ENCODE measurements around the gene MYORG. TPM values are rescaled to one million over a fixed set of nuclear protein-coding genes. Genes with fewer than 3 reads are reported as not detected.
"Not testable (repeated sequence)": the region's sequence is repeated elsewhere in the genome, so short reads cannot be mapped to it uniquely, and the experiment has no call there.

Gene MYORG
- total RNA-seq, 2 experiments from 2014 or later: 1.9 to 2.9 TPM

GRCh38 chr9:34363619-34364351 is 12.9 kb downstream of the MYORG start:
- DNase-seq: no peak
- H3K9me3 Mint-ChIP-seq: no peaks in the 10 kb centered on the region
- H3K36me3 Mint-ChIP-seq: peaks cover 1% of the 10 kb centered on the region
- H3K4me3 Mint-ChIP-seq: no peak overlapping the region
- peaks cover 4% of the 10 kb centered on the region for H3K4me1 Mint-ChIP-seq (ENCODE audit: low read depth)
- intact Hi-C loops (cut with micrococcal nuclease): no loop called here
- H3K27ac Mint-ChIP-seq: no peak overlapping the region
- H3K27me3 Mint-ChIP-seq: no peaks in the 10 kb centered on the region
- CTCF ChIA-PET: no interaction called here
- POLR2A ChIA-PET: no interaction called here

- POLR2A ChIA-PET: no interaction called here
- no peak for DNase-seq
- H3K27ac Mint-ChIP-seq: no peak overlapping the region
- H3K36me3 Mint-ChIP-seq: peaks cover 1% of the 10 kb centered on the region
- no peaks in the 10 kb centered on the region for H3K27me3 Mint-ChIP-seq
- CTCF ChIA-PET: no interaction called here
- intact Hi-C loops (cut with micrococcal nuclease): no loop called here
- H3K4me1 Mint-ChIP-seq (ENCODE audit: low read depth): peaks cover 4% of the 10 kb centered on the region
- H3K4me3 Mint-ChIP-seq: no peak overlapping the region
- no peaks in the 10 kb centered on the region for H3K9me3 Mint-ChIP-seq
Observed at GRCh38 chr9:34362614-34363214, 14.0 kb downstream of the MYORG start.

DNA sequence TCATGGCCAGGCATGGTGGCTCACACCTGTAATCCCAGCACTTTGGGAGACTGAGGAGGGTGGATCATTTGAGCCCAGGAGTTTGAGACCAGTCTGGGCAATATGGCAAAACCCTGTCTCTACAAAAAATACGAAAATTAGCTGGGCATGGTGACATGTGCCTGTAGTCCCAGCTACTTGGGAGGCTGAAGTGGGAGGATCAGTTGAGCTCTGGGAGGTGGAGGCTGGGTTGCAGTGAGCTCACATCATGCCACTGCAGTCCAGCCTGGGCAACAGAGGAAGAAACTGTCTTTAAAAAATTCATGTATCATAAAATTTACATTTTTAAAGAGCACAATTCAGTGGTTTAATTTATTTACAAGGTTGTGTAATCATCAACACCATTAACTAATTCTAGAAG is 23.7 kb downstream of the MYORG start:
- H3K27me3 Mint-ChIP-seq; H3K4me1 Mint-ChIP-seq (ENCODE audit: low read depth); H3K27ac Mint-ChIP-seq; POLR2A ChIA-PET; H3K4me3 Mint-ChIP-seq; CTCF ChIA-PET; intact Hi-C loops (cut with micrococcal nuclease); DNase-seq: not testable (repeated sequence)
- H3K9me3 Mint-ChIP-seq: peaks cover 20% of the 10 kb centered on the region
- H3K36me3 Mint-ChIP-seq: peaks cover 23% of the 10 kb centered on the region

DNA sequence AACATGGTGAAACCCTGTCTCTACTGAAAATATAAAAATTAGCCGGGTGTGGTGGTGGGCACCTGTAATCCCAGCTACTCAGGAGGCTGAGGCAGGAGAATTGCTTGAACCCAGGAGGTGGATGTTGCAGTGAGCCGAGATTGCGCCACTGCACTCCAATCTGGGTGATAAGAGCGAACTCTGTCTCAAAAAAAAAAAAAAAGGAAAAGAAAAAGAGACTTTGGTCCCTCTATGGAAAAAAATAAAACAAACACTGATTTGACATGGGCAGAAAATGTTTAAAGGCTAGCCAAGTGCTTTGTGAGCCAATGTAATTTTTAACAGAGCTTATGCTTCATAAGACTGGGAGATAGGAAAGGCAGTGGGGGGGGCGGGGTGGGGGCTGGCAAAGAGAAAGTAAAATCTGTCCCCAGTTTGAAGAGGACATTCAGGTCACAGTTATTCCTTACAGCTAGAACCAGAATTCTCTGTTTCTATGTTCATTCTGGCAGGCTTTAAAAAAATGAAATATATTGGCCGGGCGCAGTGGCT is 24.5 kb downstream of the MYORG start:
- intact Hi-C loops (cut with micrococcal nuclease); CTCF ChIA-PET; DNase-seq; H3K4me1 Mint-ChIP-seq (ENCODE audit: low read depth); H3K27me3 Mint-ChIP-seq; POLR2A ChIA-PET; H3K4me3 Mint-ChIP-seq; H3K27ac Mint-ChIP-seq: not testable (repeated sequence)
- H3K36me3 Mint-ChIP-seq: peaks cover 23% of the 10 kb centered on the region
- peaks cover 20% of the 10 kb centered on the region for H3K9me3 Mint-ChIP-seq

- CTCF ChIA-PET: no interaction called here
- Mint-ChIP-seq H3K4me1 (ENCODE audit: low read depth) (no peaks in the 10 kb centered on the region), H3K9me3 (no peaks in the 10 kb centered on the region), H3K27me3 (no peaks in the 10 kb centered on the region), H3K27ac (no peak overlapping the region), H3K4me3 (no peak overlapping the region), H3K36me3 (peaks cover 11% of the 10 kb centered on the region)
- DNase-seq: no peak
- POLR2A ChIA-PET: no interaction called here
- intact Hi-C loops (cut with micrococcal nuclease): no loop called here
Observed at GRCh38 chr9:34349324-34349723, 27.4 kb downstream of the MYORG start.

GRCh38 chr9:34347800-34348158 is 28.9 kb downstream of the MYORG start:
- H3K36me3 Mint-ChIP-seq: peaks cover 18% of the 10 kb centered on the region
- POLR2A ChIA-PET: no interaction called here
- H3K9me3 Mint-ChIP-seq: no peaks in the 10 kb centered on the region
- H3K4me3 Mint-ChIP-seq: no peak overlapping the region
- no peak for DNase-seq
- CTCF ChIA-PET: interaction anchor here (0.8 kb wide), 1 partner anchor 29 kb away, joined by 3 read pairs; the partner anchor contains the start of gene MYORG
- intact Hi-C loops (cut with micrococcal nuclease): no loop called here
- no peak overlapping the region for H3K27ac Mint-ChIP-seq
- H3K4me1 Mint-ChIP-seq (ENCODE audit: low read depth): no peaks in the 10 kb centered on the region
- H3K27me3 Mint-ChIP-seq: no peaks in the 10 kb centered on the region

- no peaks in the 10 kb centered on the region for H3K4me1 Mint-ChIP-seq (ENCODE audit: low read depth)
- H3K4me3 Mint-ChIP-seq: no peak overlapping the region
- no peak overlapping the region for H3K27ac Mint-ChIP-seq
- ChIA-PET CTCF (interaction anchor here (0.8 kb wide), 1 partner anchor 30 kb away, joined by 3 read pairs; the partner anchor contains the start of gene MYORG), POLR2A (no interaction called here)
- DNase-seq: no peak
- H3K27me3 Mint-ChIP-seq: no peaks in the 10 kb centered on the region
- peaks cover 20% of the 10 kb centered on the region for H3K36me3 Mint-ChIP-seq
- H3K9me3 Mint-ChIP-seq: no peaks in the 10 kb centered on the region
- intact Hi-C loops (cut with micrococcal nuclease): no loop called here
Observed at GRCh38 chr9:34346873-34347799, 29.6 kb downstream of the MYORG start.

- Mint-ChIP-seq H3K9me3 (no peaks in the 10 kb centered on the region), H3K4me1 (ENCODE audit: low read depth) (no peaks in the 10 kb centered on the region), H3K4me3 (no peak overlapping the region), H3K27me3 (no peaks in the 10 kb centered on the region), H3K27ac (no peak overlapping the region), H3K36me3 (peaks cover 34% of the 10 kb centered on the region)
- ChIA-PET POLR2A (no interaction called here), CTCF (no interaction called here)
- intact Hi-C loops (cut with micrococcal nuclease): no loop called here
- DNase-seq: no peak
Observed at GRCh38 chr9:34343605-34344004, 33.1 kb downstream of the MYORG start.

GRCh38 chr9:34343090-34343489 is 33.6 kb downstream of the MYORG start:
- intact Hi-C loops (cut with micrococcal nuclease): no loop called here
- no peak overlapping the region for H3K27ac Mint-ChIP-seq
- no peaks in the 10 kb centered on the region for H3K4me1 Mint-ChIP-seq (ENCODE audit: low read depth)
- DNase-seq: no peak
- ChIA-PET POLR2A (no interaction called here), CTCF (no interaction called here)
- H3K27me3 Mint-ChIP-seq: no peaks in the 10 kb centered on the region
- no peaks in the 10 kb centered on the region for H3K9me3 Mint-ChIP-seq
- peaks cover 34% of the 10 kb centered on the region for H3K36me3 Mint-ChIP-seq
- H3K4me3 Mint-ChIP-seq: no peak overlapping the region

GRCh38 chr9:34341659-34342295 is 34.9 kb downstream of the MYORG start:
- Mint-ChIP-seq H3K27me3 (no peaks in the 10 kb centered on the region), H3K36me3 (peaks cover 36% of the 10 kb centered on the region), H3K9me3 (no peaks in the 10 kb centered on the region), H3K27ac (no peak overlapping the region), H3K4me3 (no peak overlapping the region), H3K4me1 (ENCODE audit: low read depth) (no peaks in the 10 kb centered on the region)
- no peak for DNase-seq
- CTCF ChIA-PET: interaction anchor here (1.3 kb wide), 1 partner anchor 62 kb away, joined by 3 read pairs; no protein-coding TSS in a partner anchor
- POLR2A ChIA-PET: no interaction called here
- intact Hi-C loops (cut with micrococcal nuclease): no loop called here

- Mint-ChIP-seq H3K27me3 (no peaks in the 10 kb centered on the region), H3K36me3 (peaks cover 32% of the 10 kb centered on the region), H3K4me3 (no peak overlapping the region), H3K4me1 (ENCODE audit: low read depth) (peaks cover 16% of the 10 kb centered on the region), H3K9me3 (no peaks in the 10 kb centered on the region), H3K27ac (no peak overlapping the region)
- intact Hi-C loops (cut with micrococcal nuclease): no loop called here
- ChIA-PET CTCF (no interaction called here), POLR2A (interaction anchor here (0.7 kb wide), 1 partner anchor 180 kb away, joined by 3 read pairs; no protein-coding TSS in a partner anchor)
- no peak for DNase-seq
Observed at GRCh38 chr9:34338665-34339385, 37.9 kb downstream of the MYORG start.

Data from activated CD4-positive, alpha-beta memory T cell treated with anti-CD3 and anti-CD28 coated beads for 36 hours (primary cell).